ENCODE measurements around the gene OR6Q1. TPM values are rescaled to one million over a fixed set of nuclear protein-coding genes. Genes with fewer than 3 reads are reported as not detected.
A peak's percentile ranks its signal among the peaks of the same experiment; 100 is the strongest.

The OR6Q1 gene
- total RNA-seq, 1 donor from 2014 or later: not detected

DNA sequence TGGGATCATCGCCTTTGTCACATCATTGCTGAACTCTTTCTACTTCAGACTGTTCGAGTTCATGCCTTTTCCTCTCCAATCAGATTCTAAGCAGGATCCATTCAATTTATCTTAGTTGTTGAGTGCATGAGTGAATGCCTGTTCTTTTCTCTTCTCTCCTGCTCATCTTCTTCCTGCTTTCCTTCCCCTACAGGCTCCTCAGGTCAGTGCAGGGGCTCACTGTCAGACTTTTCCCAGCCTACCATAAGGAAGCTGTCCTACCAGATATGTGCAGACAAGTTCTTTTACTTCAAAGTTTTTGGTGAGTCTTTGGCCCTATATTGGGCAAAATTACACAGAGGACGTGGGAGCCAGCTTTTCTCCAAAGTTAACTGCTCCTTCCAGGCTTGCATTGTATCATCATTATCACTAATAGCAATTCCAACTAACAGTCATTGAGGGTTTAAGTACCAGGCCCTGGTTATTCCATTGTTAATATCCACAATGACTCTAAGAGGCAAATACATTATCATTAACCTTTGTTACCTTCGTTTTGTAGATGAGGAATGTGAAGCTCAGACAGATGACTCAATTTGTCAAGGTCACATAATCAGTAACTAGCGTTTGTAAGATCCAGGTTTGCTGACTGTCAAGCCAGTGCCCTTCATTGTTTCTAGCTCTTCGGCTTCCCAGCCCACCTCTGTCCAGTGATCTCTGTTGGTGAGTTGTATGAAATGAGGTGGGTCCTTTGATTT is 30.4 kb downstream of the OR6Q1 start:
- H3K27me3 Mint-ChIP-seq (ENCODE audit: unreplicated experiment): no peaks in the 10 kb centered on the region
- no peaks in the 10 kb centered on the region for H3K36me3 Mint-ChIP-seq (ENCODE audit: unreplicated experiment)
- H3K9me3 Mint-ChIP-seq (ENCODE audit: unreplicated experiment): peaks cover 7% of the 10 kb centered on the region
- no peak for DNase-seq (ENCODE audit: extremely low spot score, unreplicated experiment)
- H3K4me1 Mint-ChIP-seq (ENCODE audit: unreplicated experiment): peaks cover 6% of the 10 kb centered on the region
- no peak overlapping the region for H3K27ac Mint-ChIP-seq (ENCODE audit: unreplicated experiment)
- TF ChIP-seq, protein P1, sequence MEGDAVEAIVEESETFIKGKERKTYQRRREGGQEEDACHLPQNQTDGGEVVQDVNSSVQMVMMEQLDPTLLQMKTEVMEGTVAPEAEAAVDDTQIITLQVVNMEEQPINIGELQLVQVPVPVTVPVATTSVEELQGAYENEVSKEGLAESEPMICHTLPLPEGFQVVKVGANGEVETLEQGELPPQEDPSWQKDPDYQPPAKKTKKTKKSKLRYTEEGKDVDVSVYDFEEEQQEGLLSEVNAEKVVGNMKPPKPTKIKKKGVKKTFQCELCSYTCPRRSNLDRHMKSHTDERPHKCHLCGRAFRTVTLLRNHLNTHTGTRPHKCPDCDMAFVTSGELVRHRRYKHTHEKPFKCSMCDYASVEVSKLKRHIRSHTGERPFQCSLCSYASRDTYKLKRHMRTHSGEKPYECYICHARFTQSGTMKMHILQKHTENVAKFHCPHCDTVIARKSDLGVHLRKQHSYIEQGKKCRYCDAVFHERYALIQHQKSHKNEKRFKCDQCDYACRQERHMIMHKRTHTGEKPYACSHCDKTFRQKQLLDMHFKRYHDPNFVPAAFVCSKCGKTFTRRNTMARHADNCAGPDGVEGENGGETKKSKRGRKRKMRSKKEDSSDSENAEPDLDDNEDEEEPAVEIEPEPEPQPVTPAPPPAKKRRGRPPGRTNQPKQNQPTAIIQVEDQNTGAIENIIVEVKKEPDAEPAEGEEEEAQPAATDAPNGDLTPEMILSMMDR (IDR thresholded peaks at IDR 0.05): no peak
- H3K4me3 Mint-ChIP-seq (ENCODE audit: unreplicated experiment): no peak overlapping the region

DNA sequence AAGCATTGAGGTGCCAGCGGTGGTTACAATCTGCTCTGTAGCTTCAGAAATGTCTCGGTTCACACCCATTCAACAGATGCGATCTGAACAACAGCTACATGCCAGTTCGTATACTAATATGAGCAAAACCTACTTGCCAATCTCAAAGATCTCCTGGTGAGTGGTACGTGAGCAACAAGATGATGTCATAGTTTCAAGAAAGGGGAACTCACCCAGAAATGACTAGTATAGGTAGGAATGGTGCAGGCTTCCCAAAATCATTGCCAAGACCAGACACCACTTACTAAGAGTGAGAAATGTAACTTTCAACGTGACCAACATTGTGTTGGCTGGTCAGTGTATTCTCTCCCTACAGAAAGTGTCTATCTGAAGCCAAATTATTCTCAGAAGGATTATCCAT is 31.1 kb downstream of the OR6Q1 start:
- Mint-ChIP-seq H3K9me3 (ENCODE audit: unreplicated experiment) (peaks cover 5% of the 10 kb centered on the region), H3K36me3 (ENCODE audit: unreplicated experiment) (no peaks in the 10 kb centered on the region), H3K4me3 (ENCODE audit: unreplicated experiment) (no peak overlapping the region), H3K4me1 (ENCODE audit: unreplicated experiment) (peaks cover 6% of the 10 kb centered on the region), H3K27ac (ENCODE audit: unreplicated experiment) (no peak overlapping the region), H3K27me3 (ENCODE audit: unreplicated experiment) (no peaks in the 10 kb centered on the region)
- no peak for DNase-seq (ENCODE audit: extremely low spot score, unreplicated experiment)
- TF ChIP-seq, protein P1 (IDR thresholded peaks at IDR 0.05): no peak

DNA sequence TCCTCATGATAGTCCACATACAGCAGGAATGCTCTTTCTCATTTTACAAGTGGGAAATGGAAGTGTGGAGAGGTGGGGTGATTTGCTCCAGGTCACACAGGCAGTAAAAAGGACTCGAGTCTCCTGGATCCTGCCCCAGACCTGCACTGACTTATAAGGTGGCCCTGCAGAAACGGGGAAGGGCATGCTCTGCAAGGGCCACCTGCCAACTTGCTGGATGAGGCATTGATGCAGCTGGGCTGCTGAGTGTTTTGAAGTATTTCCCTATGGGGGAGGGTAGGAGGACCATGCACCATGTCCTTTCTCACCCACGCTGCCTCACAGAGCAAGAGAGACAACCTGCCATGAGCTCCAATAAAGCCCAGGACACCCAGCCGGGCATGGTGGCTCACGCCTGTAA is 36.9 kb downstream of the OR6Q1 start:
- no peak overlapping the region for H3K4me3 Mint-ChIP-seq (ENCODE audit: unreplicated experiment)
- TF ChIP-seq, protein P1 (IDR thresholded peaks at IDR 0.05): no peak
- H3K27me3 Mint-ChIP-seq (ENCODE audit: unreplicated experiment): no peaks in the 10 kb centered on the region
- peak; percentile 49 for DNase-seq (ENCODE audit: extremely low spot score, unreplicated experiment)
- no peaks in the 10 kb centered on the region for H3K4me1 Mint-ChIP-seq (ENCODE audit: unreplicated experiment)
- no peak overlapping the region for H3K27ac Mint-ChIP-seq (ENCODE audit: unreplicated experiment)
- peaks cover 3% of the 10 kb centered on the region for H3K9me3 Mint-ChIP-seq (ENCODE audit: unreplicated experiment)
- no peaks in the 10 kb centered on the region for H3K36me3 Mint-ChIP-seq (ENCODE audit: unreplicated experiment)

DNA sequence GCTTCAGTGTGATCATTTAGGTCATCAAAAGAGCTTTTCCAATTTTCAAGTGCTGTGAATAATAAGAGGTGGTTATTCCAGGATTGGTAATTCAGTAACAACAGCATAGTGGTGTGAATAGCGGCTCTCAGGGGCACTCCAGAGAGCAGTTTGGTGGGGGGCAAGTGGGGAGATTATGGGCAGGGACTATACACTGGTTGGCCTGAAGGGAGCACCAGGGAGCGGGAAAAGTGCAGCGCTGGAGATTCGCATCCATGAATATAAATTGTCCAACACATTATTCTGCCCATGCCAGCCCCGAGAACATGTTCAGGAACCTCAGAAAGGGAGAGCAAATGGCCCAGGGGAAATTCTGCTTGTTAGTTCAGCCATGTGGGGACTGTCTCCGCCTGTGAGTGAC is 37.9 kb downstream of the OR6Q1 start:
- Mint-ChIP-seq H3K9me3 (ENCODE audit: unreplicated experiment) (peaks cover 3% of the 10 kb centered on the region), H3K27ac (ENCODE audit: unreplicated experiment) (no peak overlapping the region), H3K27me3 (ENCODE audit: unreplicated experiment) (no peaks in the 10 kb centered on the region), H3K4me3 (ENCODE audit: unreplicated experiment) (no peak overlapping the region), H3K4me1 (ENCODE audit: unreplicated experiment) (no peaks in the 10 kb centered on the region), H3K36me3 (ENCODE audit: unreplicated experiment) (no peaks in the 10 kb centered on the region)
- DNase-seq (ENCODE audit: extremely low spot score, unreplicated experiment): no peak
- TF ChIP-seq, protein P1 (IDR thresholded peaks at IDR 0.05): no peak

DNA sequence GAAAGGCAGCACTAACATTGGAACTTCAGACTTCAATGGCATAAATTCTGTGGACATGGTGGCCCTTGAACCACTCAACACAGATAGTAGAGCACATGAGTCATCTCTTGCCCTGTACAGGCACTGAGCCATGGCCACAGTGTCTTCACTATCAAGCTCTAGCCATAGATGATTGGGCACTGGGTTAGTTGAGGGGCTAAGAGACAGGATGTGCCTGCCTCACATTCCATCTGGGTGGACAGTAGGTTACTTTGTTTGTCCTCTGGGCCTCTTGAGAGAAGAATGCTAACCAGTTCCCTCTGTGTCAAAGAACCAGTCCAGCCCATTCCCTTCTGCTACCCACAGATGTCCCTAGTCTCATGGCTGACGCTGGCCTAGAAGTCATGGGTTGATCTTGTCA is 39.8 kb downstream of the OR6Q1 start:
- TF ChIP-seq, protein P1 (IDR thresholded peaks at IDR 0.05): no peak
- peaks cover 8% of the 10 kb centered on the region for H3K9me3 Mint-ChIP-seq (ENCODE audit: unreplicated experiment)
- peak; percentile 53 for DNase-seq (ENCODE audit: extremely low spot score, unreplicated experiment)
- no peaks in the 10 kb centered on the region for H3K27me3 Mint-ChIP-seq (ENCODE audit: unreplicated experiment)
- H3K4me1 Mint-ChIP-seq (ENCODE audit: unreplicated experiment): no peaks in the 10 kb centered on the region
- no peak overlapping the region for H3K27ac Mint-ChIP-seq (ENCODE audit: unreplicated experiment)
- H3K36me3 Mint-ChIP-seq (ENCODE audit: unreplicated experiment): no peaks in the 10 kb centered on the region
- no peak overlapping the region for H3K4me3 Mint-ChIP-seq (ENCODE audit: unreplicated experiment)
